ENCODE results near the gene GLS. TPM values are rescaled to one million over a fixed set of nuclear protein-coding genes. Genes with fewer than 3 reads are reported as not detected.

Gene GLS
- total RNA-seq, 1 experiment from 2014 or later: 97.4 TPM

DNA sequence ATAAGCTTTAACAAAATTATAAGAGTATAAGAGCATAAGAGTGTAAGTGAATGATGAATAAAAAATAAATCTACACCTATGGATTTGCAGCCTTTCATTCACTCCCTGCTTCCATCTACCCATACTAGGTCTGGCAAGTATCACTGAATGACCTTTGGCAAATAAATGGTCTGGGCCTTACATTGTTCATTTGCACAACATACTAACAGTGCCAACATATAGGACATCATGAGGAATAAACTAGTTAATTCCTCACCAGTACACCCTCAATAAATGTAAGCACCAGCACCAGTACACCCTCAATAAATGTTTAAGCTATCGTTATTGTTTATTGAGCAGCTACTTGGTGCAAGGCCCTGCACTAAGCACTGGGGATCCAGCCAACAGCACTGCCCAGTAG, 106.5 kb downstream of the GLS start:
- H3K9me2 ChIP-seq (ENCODE audit: insufficient read depth): no peaks in the 10 kb centered on the region
- BruUV-seq (replicated peaks): no TSS peak
- no peak overlapping the region for H2AFZ ChIP-seq (ENCODE audit: low read depth, low read length, poor library complexity, severe bottlenecking)
- no peak for DNase-seq (ENCODE audit: low read depth, low spot score)
- H3K4me1 ChIP-seq (ENCODE audit: control insufficient read depth in 1 of 2, insufficient read depth in 2 of 2, low read length in 2 of 2): no peaks in the 10 kb centered on the region
- ChIA-PET RAD21 (ENCODE audit: low non-redundant PET in 1 of 2, low total read pairs in 2 of 2, uncharacterized antibody in 2 of 2, unreplicated experiment in 2 of 2) (no interaction called here), POLR2A (no interaction called here), CTCF (no interaction called here)
- H3K79me2 ChIP-seq (ENCODE audit: insufficient read depth, low read length): no peaks in the 10 kb centered on the region
- H3K27ac ChIP-seq (ENCODE audit: low read depth, low read length): no peak overlapping the region
- ATAC-seq: no peak
- no peak for TF ChIP-seq CBX3 (IDR thresholded peaks at IDR 0.05; ENCODE audit: low read depth)
- TF ChIP-seq, protein P1, sequence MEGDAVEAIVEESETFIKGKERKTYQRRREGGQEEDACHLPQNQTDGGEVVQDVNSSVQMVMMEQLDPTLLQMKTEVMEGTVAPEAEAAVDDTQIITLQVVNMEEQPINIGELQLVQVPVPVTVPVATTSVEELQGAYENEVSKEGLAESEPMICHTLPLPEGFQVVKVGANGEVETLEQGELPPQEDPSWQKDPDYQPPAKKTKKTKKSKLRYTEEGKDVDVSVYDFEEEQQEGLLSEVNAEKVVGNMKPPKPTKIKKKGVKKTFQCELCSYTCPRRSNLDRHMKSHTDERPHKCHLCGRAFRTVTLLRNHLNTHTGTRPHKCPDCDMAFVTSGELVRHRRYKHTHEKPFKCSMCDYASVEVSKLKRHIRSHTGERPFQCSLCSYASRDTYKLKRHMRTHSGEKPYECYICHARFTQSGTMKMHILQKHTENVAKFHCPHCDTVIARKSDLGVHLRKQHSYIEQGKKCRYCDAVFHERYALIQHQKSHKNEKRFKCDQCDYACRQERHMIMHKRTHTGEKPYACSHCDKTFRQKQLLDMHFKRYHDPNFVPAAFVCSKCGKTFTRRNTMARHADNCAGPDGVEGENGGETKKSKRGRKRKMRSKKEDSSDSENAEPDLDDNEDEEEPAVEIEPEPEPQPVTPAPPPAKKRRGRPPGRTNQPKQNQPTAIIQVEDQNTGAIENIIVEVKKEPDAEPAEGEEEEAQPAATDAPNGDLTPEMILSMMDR (IDR thresholded peaks at IDR 0.05 in 2 of 3, conservative IDR thresholded peaks at IDR 0.05 in 1 of 3; ENCODE audit: borderline replicate concordance in 1 of 3, insufficient read depth in 1 of 3, low read depth in 2 of 3, low read length in 2 of 3): no peak
- TF ChIP-seq SIN3A (IDR thresholded peaks at IDR 0.05; ENCODE audit: low read depth): no peak
- TF ChIP-seq, protein P2, sequence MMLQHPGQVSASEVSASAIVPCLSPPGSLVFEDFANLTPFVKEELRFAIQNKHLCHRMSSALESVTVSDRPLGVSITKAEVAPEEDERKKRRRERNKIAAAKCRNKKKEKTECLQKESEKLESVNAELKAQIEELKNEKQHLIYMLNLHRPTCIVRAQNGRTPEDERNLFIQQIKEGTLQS (IDR thresholded peaks at IDR 0.05): no peak
- no peak for TF ChIP-seq ZNF274 (IDR thresholded peaks at IDR 0.05; ENCODE audit: low read depth, low read length)
- TF ChIP-seq ZFX (IDR thresholded peaks at IDR 0.05): no peak
- no peak for TF ChIP-seq CEBPB (IDR thresholded peaks at IDR 0.05; ENCODE audit: low read depth)
- TF ChIP-seq TCF7L2 (IDR thresholded peaks at IDR 0.05; ENCODE audit: borderline replicate concordance, extremely low read depth, insufficient read depth, insufficient read length): no peak
- no peak for TF ChIP-seq SP1 (IDR thresholded peaks at IDR 0.05; ENCODE audit: low read depth)
- no peak for TF ChIP-seq EZH2phosphoT487 (IDR thresholded peaks at IDR 0.05; ENCODE audit: borderline replicate concordance)
- TF ChIP-seq YY1 (IDR thresholded peaks at IDR 0.05; ENCODE audit: extremely low read depth, insufficient replicate concordance, low read depth, low read length): no peak
- no peak for TF ChIP-seq POLR2AphosphoS5 (IDR thresholded peaks at IDR 0.05; ENCODE audit: low read depth, low read length)
- TF ChIP-seq FOSL1 (IDR thresholded peaks at IDR 0.05; ENCODE audit: low read depth): no peak
- no peak for TF ChIP-seq ELF1 (IDR thresholded peaks at IDR 0.05; ENCODE audit: borderline replicate concordance, low read depth)
- TF ChIP-seq POLR2A (IDR thresholded peaks at IDR 0.05; ENCODE audit: borderline replicate concordance, extremely low read depth, insufficient read depth, insufficient read length): no peak
- TF ChIP-seq RAD21 (IDR thresholded peaks at IDR 0.05; ENCODE audit: low read depth): no peak
- no peak for TF ChIP-seq EGR1 (IDR thresholded peaks at IDR 0.05; ENCODE audit: low read depth)
- TF ChIP-seq JUND (IDR thresholded peaks at IDR 0.05): no peak
- TF ChIP-seq EZH2 (IDR thresholded peaks at IDR 0.05): no peak
- no peak overlapping the region for H3K9ac ChIP-seq (ENCODE audit: low read length)
- no peak overlapping the region for H3K4me2 ChIP-seq (ENCODE audit: low read length)
- H3K27me3 ChIP-seq (ENCODE audit: insufficient read depth, low read length): no peaks in the 10 kb centered on the region
- H4K20me1 ChIP-seq (ENCODE audit: insufficient read depth): no peaks in the 10 kb centered on the region
- no peaks in the 10 kb centered on the region for H3K9me3 ChIP-seq (ENCODE audit: control insufficient read depth in 1 of 2, insufficient read depth in 1 of 2, low read depth in 1 of 2, low read length in 2 of 2)
- H3K36me3 ChIP-seq (ENCODE audit: control insufficient read depth in 1 of 2, insufficient read depth in 2 of 2, low read length in 2 of 2): peaks cover 65 to 72% of the 10 kb centered on the region in 2 experiments
- no peak overlapping the region for H3K4me3 ChIP-seq (replicated peaks in 1 of 2; ENCODE audit: low read depth in 1 of 2, low read length in 2 of 2)
- intact Hi-C loops (cut with micrococcal nuclease): no loop called here

All from HCT116 (cell line).